ENCODE data around the gene PALMD.

DNA sequence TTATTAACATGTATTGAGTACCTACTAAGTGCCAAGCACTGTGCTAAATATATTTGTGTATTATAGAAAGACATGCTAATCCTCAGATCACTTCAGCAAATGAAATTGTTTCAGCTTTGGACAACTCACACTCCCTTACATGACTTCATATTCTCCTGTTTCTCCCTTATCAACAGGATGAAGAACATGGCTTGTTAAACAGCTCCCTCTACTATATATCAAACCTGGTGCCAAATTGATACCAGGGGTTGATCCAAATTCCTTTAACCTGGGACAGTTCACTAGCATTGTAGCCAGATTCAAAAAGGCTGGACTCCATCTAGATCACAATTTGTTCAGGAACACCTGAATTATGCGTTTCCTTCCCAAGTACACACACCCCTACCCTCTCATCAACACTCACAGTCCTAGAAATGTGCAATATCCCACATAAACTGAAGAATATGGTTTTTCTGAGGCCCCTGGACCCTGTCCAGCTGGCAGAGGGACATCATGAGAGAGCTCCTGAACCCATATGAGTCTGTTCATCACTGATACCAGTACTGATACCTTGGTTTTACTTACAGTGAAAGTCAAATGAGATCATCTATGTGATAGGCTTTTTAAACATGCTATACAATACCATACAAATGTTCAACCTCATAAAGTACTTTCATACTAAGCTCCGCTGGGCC lies 47.0 kb upstream of the PALMD start:
- TF ChIP-seq POLR2A (IDR thresholded peaks at IDR 0.05; ENCODE audit: low read length) (no peak), CHD2 (IDR thresholded peaks at IDR 0.05; ENCODE audit: low read length, partially characterized antibody) (no peak), NFE2L2 (conservative IDR thresholded peaks at IDR 0.05; ENCODE audit: low read length) (no peak), RAD21 (conservative IDR thresholded peaks at IDR 0.05 in 1 of 2, IDR thresholded peaks at IDR 0.05 in 1 of 2) (no peak), ZSCAN20 (CRISPR knock-in tag; IDR thresholded peaks at IDR 0.05) (no peak), EP300 (IDR thresholded peaks at IDR 0.05) (no peak), MYC (IDR thresholded peaks at IDR 0.05; ENCODE audit: borderline replicate concordance, low read length) (no peak), SREBF2 (IDR thresholded peaks at IDR 0.05) (no peak), CBX8 (IDR thresholded peaks at IDR 0.05) (no peak)
- TF ChIP-seq, protein P1, sequence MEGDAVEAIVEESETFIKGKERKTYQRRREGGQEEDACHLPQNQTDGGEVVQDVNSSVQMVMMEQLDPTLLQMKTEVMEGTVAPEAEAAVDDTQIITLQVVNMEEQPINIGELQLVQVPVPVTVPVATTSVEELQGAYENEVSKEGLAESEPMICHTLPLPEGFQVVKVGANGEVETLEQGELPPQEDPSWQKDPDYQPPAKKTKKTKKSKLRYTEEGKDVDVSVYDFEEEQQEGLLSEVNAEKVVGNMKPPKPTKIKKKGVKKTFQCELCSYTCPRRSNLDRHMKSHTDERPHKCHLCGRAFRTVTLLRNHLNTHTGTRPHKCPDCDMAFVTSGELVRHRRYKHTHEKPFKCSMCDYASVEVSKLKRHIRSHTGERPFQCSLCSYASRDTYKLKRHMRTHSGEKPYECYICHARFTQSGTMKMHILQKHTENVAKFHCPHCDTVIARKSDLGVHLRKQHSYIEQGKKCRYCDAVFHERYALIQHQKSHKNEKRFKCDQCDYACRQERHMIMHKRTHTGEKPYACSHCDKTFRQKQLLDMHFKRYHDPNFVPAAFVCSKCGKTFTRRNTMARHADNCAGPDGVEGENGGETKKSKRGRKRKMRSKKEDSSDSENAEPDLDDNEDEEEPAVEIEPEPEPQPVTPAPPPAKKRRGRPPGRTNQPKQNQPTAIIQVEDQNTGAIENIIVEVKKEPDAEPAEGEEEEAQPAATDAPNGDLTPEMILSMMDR (IDR thresholded peaks at IDR 0.05): no peak
- TF ChIP-seq, protein P2, sequence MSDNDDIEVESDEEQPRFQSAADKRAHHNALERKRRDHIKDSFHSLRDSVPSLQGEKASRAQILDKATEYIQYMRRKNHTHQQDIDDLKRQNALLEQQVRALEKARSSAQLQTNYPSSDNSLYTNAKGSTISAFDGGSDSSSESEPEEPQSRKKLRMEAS (IDR thresholded peaks at IDR 0.05): no peak
- TF ChIP-seq, protein P3, sequence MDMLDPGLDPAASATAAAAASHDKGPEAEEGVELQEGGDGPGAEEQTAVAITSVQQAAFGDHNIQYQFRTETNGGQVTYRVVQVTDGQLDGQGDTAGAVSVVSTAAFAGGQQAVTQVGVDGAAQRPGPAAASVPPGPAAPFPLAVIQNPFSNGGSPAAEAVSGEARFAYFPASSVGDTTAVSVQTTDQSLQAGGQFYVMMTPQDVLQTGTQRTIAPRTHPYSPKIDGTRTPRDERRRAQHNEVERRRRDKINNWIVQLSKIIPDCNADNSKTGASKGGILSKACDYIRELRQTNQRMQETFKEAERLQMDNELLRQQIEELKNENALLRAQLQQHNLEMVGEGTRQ (IDR thresholded peaks at IDR 0.05): no peak

All from A549 (cell line).